Hepatocyte (in vitro differentiated cells): ENCODE data around the gene WASHC2A. TPM values are rescaled to one million over a fixed set of nuclear protein-coding genes. Genes with fewer than 3 reads are reported as not detected.
"Not testable (repeated sequence)": the region's sequence is repeated elsewhere in the genome, so short reads cannot be mapped to it uniquely, and the experiment has no call there.

Experiments
- DNase-seq: peaks from one replicate; pipeline ENCODE4 v3.0.0-alpha.2; 2016; ENCODE audit warnings: low spot score
- H2AFZ ChIP-seq: fragments of 200-600 bp; sonication (generic); 2 replicates; pipeline ENCODE4 v1.6.0; 2016; ENCODE audit warnings: antibody characterized with exemption, mild to moderate bottlenecking
- H3K27ac ChIP-seq: fragments of 200-600 bp; sonication (generic); 2 replicates; pipeline ENCODE4 v1.5.1; 2016; ENCODE audit warnings: mild to moderate bottlenecking
- H3K27me3 ChIP-seq: fragments of 200-600 bp; sonication (generic); 2 replicates; pipeline ENCODE4 v1.6.1; 2016
- H3K36me3 ChIP-seq: fragments of 200-600 bp; sonication (generic); replicated peaks from 2 replicates; pipeline ENCODE4 v1.5.1; 2016; ENCODE audit warnings: low read depth; ENCODE audit not compliant: insufficient read depth
- H3K4me1 ChIP-seq: fragments of 200-600 bp; sonication (generic); 2 replicates; pipeline ENCODE4 v1.5.1; 2016; ENCODE audit warnings: mild to moderate bottlenecking, moderate library complexity; ENCODE audit not compliant: insufficient read depth
- H3K4me2 ChIP-seq: fragments of 200-600 bp; sonication (generic); 2 replicates; pipeline ENCODE4 v1.6.0; 2016
- H3K4me3 ChIP-seq: fragments of 200-600 bp; sonication (generic); 2 replicates; pipeline ENCODE4 v1.5.1; 2016; ENCODE audit warnings: mild to moderate bottlenecking
- H3K79me2 ChIP-seq: fragments of 200-600 bp; sonication (generic); 2 replicates; pipeline ENCODE4 v1.6.0; 2017; ENCODE audit warnings: mild to moderate bottlenecking
- H3K9me2 ChIP-seq: fragments of 200-600 bp; sonication (generic); replicated peaks from 2 replicates; pipeline ENCODE4 v1.6.0; 2017; ENCODE audit warnings: mild to moderate bottlenecking; ENCODE audit not compliant: insufficient read depth
- H3K9me3 ChIP-seq: fragments of 200-600 bp; sonication (generic); 2 replicates; pipeline ENCODE4 v1.5.1; 2016; ENCODE audit warnings: low read depth, mild to moderate bottlenecking
- H4K20me1 ChIP-seq: fragments of 200-600 bp; sonication (generic); 2 replicates; pipeline ENCODE4 v1.6.0; 2016; ENCODE audit warnings: mild to moderate bottlenecking; ENCODE audit not compliant: insufficient read depth, poor library complexity, severe bottlenecking
- CTCF ChIP-seq: fragments of 200-600 bp; sonication (generic); IDR thresholded peaks from 2 replicates; pipeline ENCODE4 v1.5.1; 2016; ENCODE audit warnings: antibody characterized with exemption, mild to moderate bottlenecking; ENCODE audit not compliant: poor library complexity
- WGBS: methylation state at CpG from one replicate; pipeline ENCODE4 v1.1.6; 2016; ENCODE audit warnings: low lambda C conversion rate; ENCODE audit errors: missing lambda C conversion rate; 5-methylcytosine and 5-hydroxymethylcytosine counted together
- polyA plus RNA-seq: library from polyadenylated mRNA; unstranded; fragments of >200 nt; fragmentation: Nextera tagmentation; extraction: Ambion mirVana; gene quantifications from 2 replicates; pipeline ENCODE4 v1.2.1, GENCODE V29; 2016
- total RNA-seq: library from RNA; depleted of rRNA; stranded (reverse); fragments of >200 nt; gene quantifications from 2 replicates; pipeline ENCODE4 v1.2.3, GENCODE V29; 2014

WASHC2A gene
- total and polyA plus RNA-seq, 2 experiments from 2014 or later, result 31.9 to 35.5 TPM

GRCh38 chr10:50075544-50075943, 7.8 kb downstream of the WASHC2A start:
- H3K4me1 ChIP-seq, H3K27ac ChIP-seq, H3K36me3 ChIP-seq, H3K9me2 ChIP-seq, H4K20me1 ChIP-seq, DNase-seq, H3K4me2 ChIP-seq, H2AFZ ChIP-seq, H3K27me3 ChIP-seq, H3K4me3 ChIP-seq, H3K9me3 ChIP-seq, H3K79me2 ChIP-seq: not testable (repeated sequence)
- TF ChIP-seq CTCF, result peak; percentile 47
- WGBS, result 68% methylated on average over 2 of the region's 2 CpGs

GRCh38 chr10:50091304-50091703, 23.6 kb downstream of the WASHC2A start:
- H3K4me2 ChIP-seq, DNase-seq, H3K4me1 ChIP-seq, H3K27me3 ChIP-seq, H3K9me3 ChIP-seq, H2AFZ ChIP-seq, H3K36me3 ChIP-seq, H3K4me3 ChIP-seq, H3K79me2 ChIP-seq, H4K20me1 ChIP-seq, H3K27ac ChIP-seq, H3K9me2 ChIP-seq: not testable (repeated sequence)
- WGBS, result 98% methylated on average over 7 of the region's 11 CpGs

GRCh38 chr10:50092928-50093327, 25.2 kb downstream of the WASHC2A start:
- H2AFZ ChIP-seq, H3K27me3 ChIP-seq, H3K4me3 ChIP-seq, H3K9me2 ChIP-seq, H3K79me2 ChIP-seq, DNase-seq, H3K27ac ChIP-seq, H3K36me3 ChIP-seq, H3K4me2 ChIP-seq, H4K20me1 ChIP-seq, H3K9me3 ChIP-seq, H3K4me1 ChIP-seq: not testable (repeated sequence)
- 100% methylated on average over 4 of the region's 8 CpGs for WGBS

- H4K20me1 ChIP-seq, H3K27ac ChIP-seq, H3K79me2 ChIP-seq, H3K9me3 ChIP-seq, H3K4me2 ChIP-seq, H3K9me2 ChIP-seq, H3K36me3 ChIP-seq, H3K27me3 ChIP-seq, H3K4me3 ChIP-seq, DNase-seq, H3K4me1 ChIP-seq, H2AFZ ChIP-seq: not testable (repeated sequence)
- WGBS, result 93% methylated on average over 3 of the region's 5 CpGs
Measured at GRCh38 chr10:50094630-50095029, 26.9 kb downstream of the WASHC2A start.

- WGBS, result over 99% methylated on average over 7 of the region's 7 CpGs
- not testable (repeated sequence) for DNase-seq
Measured at GRCh38 chr10:50095402-50095801, 27.6 kb downstream of the WASHC2A start.

GRCh38 chr10:50096722-50097121, 29.0 kb downstream of the WASHC2A start:
- not testable (repeated sequence) for DNase-seq, H2AFZ ChIP-seq, H3K27me3 ChIP-seq, H3K4me2 ChIP-seq, H3K9me2 ChIP-seq, H3K79me2 ChIP-seq, H3K9me3 ChIP-seq, H3K4me3 ChIP-seq, H3K36me3 ChIP-seq, H3K4me1 ChIP-seq, H4K20me1 ChIP-seq, H3K27ac ChIP-seq
- WGBS, result 100% methylated on average over 1 of the region's 3 CpGs

More at GRCh38 chr10:50095402-50095801, 27.6 kb downstream of the WASHC2A start:
- not testable (repeated sequence) for H2AFZ ChIP-seq, H4K20me1 ChIP-seq, H3K4me3 ChIP-seq, H3K36me3 ChIP-seq, H3K4me2 ChIP-seq, H3K79me2 ChIP-seq, H3K9me2 ChIP-seq, H3K4me1 ChIP-seq, H3K9me3 ChIP-seq, H3K27me3 ChIP-seq, H3K27ac ChIP-seq

DNA sequence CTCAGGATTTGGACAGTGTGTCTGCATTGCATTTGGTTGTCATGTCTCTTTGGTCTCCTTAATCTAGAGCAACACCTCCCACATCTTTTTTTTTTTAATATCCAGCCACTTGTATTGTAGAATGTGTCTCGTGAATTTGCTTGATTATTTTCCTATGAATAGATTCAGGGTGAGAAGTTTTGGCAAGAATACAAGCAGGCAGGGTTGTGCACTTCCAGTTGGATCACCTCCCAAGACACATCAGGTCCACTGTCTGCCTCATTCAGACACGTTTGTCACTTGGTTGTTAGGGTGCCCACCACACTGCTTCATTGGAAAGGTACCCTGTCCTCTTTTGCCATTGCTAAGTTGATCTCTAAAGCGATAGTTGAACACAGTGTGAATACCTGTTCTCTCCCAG, 30.9 kb downstream of the WASHC2A start:
- H3K27ac ChIP-seq, H3K9me2 ChIP-seq, H3K27me3 ChIP-seq, DNase-seq, H3K4me3 ChIP-seq, H3K79me2 ChIP-seq, H3K4me2 ChIP-seq, H3K4me1 ChIP-seq, H3K9me3 ChIP-seq, H4K20me1 ChIP-seq, H3K36me3 ChIP-seq, H2AFZ ChIP-seq: not testable (repeated sequence)
- 91% methylated on average over 3 of the region's 3 CpGs for WGBS

- not testable (repeated sequence) for H3K4me1 ChIP-seq, H3K27ac ChIP-seq, H2AFZ ChIP-seq, H3K36me3 ChIP-seq, H3K27me3 ChIP-seq, H3K79me2 ChIP-seq, H4K20me1 ChIP-seq, H3K4me3 ChIP-seq, H3K9me3 ChIP-seq, DNase-seq, H3K9me2 ChIP-seq, H3K4me2 ChIP-seq
- WGBS, result 86% methylated on average over 9 of the region's 9 CpGs
Measured at GRCh38 chr10:50101139-50101582, 33.4 kb downstream of the WASHC2A start.

- not testable (repeated sequence) for H3K36me3 ChIP-seq
Measured at GRCh38 chr10:50101747-50102146, 34.0 kb downstream of the WASHC2A start.

More at GRCh38 chr10:50101747-50102146, 34.0 kb downstream of the WASHC2A start:
- not testable (repeated sequence) for H4K20me1 ChIP-seq, H3K79me2 ChIP-seq, H3K27ac ChIP-seq, H3K9me3 ChIP-seq, H2AFZ ChIP-seq, H3K27me3 ChIP-seq, H3K4me3 ChIP-seq, H3K4me2 ChIP-seq, H3K4me1 ChIP-seq, H3K9me2 ChIP-seq, DNase-seq
- WGBS, result 96% methylated on average over 3 of the region's 3 CpGs
